ENCODE data around the gene GLIS1.

DNA sequence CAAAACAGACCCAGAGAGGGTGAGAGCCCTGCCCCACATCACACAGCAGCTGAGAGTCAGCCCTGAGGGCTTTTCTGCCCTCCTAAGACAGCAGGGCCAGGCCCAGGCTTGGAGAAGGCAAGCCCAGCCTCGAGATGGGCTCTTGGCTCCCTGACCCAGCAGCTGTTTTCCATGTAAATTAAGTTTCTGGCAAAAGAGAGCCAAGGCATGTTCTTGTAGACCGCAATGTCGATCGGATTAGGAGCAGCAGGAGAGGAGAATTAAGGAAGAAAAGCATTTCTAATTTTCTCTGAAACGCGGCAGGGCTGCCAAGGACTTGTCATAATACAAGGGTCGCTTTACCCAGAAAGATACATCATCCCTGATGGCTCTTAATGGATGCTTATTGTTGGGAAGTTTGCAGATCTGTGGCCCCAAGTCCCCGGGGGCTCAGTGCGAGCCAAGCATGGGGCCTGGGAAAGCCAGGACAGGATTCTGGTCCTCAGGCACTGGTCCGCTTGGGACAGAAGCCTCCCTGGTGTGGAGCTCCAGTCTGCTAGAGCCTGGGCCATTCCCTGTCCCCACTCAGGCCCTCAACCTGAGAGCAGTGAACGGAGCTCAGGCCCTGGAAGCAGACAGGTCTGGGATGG lies 216.9 kb downstream of the GLIS1 start:
- TF ChIP-seq, protein P1, sequence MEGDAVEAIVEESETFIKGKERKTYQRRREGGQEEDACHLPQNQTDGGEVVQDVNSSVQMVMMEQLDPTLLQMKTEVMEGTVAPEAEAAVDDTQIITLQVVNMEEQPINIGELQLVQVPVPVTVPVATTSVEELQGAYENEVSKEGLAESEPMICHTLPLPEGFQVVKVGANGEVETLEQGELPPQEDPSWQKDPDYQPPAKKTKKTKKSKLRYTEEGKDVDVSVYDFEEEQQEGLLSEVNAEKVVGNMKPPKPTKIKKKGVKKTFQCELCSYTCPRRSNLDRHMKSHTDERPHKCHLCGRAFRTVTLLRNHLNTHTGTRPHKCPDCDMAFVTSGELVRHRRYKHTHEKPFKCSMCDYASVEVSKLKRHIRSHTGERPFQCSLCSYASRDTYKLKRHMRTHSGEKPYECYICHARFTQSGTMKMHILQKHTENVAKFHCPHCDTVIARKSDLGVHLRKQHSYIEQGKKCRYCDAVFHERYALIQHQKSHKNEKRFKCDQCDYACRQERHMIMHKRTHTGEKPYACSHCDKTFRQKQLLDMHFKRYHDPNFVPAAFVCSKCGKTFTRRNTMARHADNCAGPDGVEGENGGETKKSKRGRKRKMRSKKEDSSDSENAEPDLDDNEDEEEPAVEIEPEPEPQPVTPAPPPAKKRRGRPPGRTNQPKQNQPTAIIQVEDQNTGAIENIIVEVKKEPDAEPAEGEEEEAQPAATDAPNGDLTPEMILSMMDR (IDR thresholded peaks at IDR 0.05) = no peak
- no peak for TF ChIP-seq POLR2A (IDR thresholded peaks at IDR 0.05)

Measured in heart left ventricle (tissue), 13 donors.